Endodermal cell (in vitro differentiated cells): ENCODE results near the gene UBE2QL1. TPM values are rescaled to one million over a fixed set of nuclear protein-coding genes. Genes with fewer than 3 reads are reported as not detected.

Experiments
- DNase-seq: peaks from one replicate; pipeline ENCODE4 v3.0.0-alpha.2; 2017
- H3K27ac ChIP-seq: 2 replicates; pipeline ENCODE4 v1.5.1; 2013; ENCODE audit warnings: mild to moderate bottlenecking, low read depth, low read length, moderate library complexity
- H3K27me3 ChIP-seq: 2 replicates; pipeline ENCODE4 v1.6.1; 2013; ENCODE audit warnings: mild to moderate bottlenecking, low read length, moderate library complexity; ENCODE audit not compliant: insufficient read depth, control insufficient read depth, poor library complexity, severe bottlenecking
- H3K36me3 ChIP-seq: 2 replicates; pipeline ENCODE4 v1.7.0; 2013; ENCODE audit warnings: mild to moderate bottlenecking, low read length, moderate library complexity; ENCODE audit not compliant: control insufficient read depth, insufficient read depth
- H3K4me1 ChIP-seq: one replicate; pipeline ENCODE4 v1.7.0; 2013; ENCODE audit warnings: low read length; ENCODE audit not compliant: control insufficient read depth, insufficient read depth
- H3K4me3 ChIP-seq: 2 replicates; pipeline ENCODE4 v1.5.1; 2013; ENCODE audit warnings: mild to moderate bottlenecking, low read length, moderate library complexity
- H3K9ac ChIP-seq: 2 replicates; pipeline ENCODE4 v1.6.1; 2013; ENCODE audit warnings: mild to moderate bottlenecking, low read length, moderate library complexity; ENCODE audit not compliant: poor library complexity, severe bottlenecking; ENCODE audit errors: extremely low read depth
- H3K9me3 ChIP-seq: 2 replicates; pipeline ENCODE4 v1.6.1; 2013; ENCODE audit warnings: mild to moderate bottlenecking, low read length, moderate library complexity; ENCODE audit not compliant: control insufficient read depth
- H3K27ac Mint-ChIP-seq: 2 replicates; pipeline ENCODE4 v1.8.0; 2020; ENCODE audit warnings: mixed read lengths
- H3K27me3 Mint-ChIP-seq: 2 replicates; pipeline ENCODE4 v1.8.0; 2021; ENCODE audit warnings: mild to moderate bottlenecking, mixed read lengths; ENCODE audit not compliant: insufficient read depth
- H3K36me3 Mint-ChIP-seq: 2 replicates; pipeline ENCODE4 v1.8.0; 2020; ENCODE audit warnings: low read depth, mixed read lengths
- H3K4me1 Mint-ChIP-seq: 2 replicates; pipeline ENCODE4 v1.8.0; 2020; ENCODE audit warnings: mixed read lengths
- H3K4me3 Mint-ChIP-seq: 2 replicates; pipeline ENCODE4 v1.8.0; 2020; ENCODE audit warnings: mild to moderate bottlenecking, moderate library complexity, mixed read lengths
- H3K9me3 Mint-ChIP-seq: 2 replicates; pipeline ENCODE4 v1.8.0; 2020; ENCODE audit warnings: mild to moderate bottlenecking, mixed read lengths
- CTCF ChIP-seq: fragments of 200-600 bp; sonication (generic); conservative IDR thresholded peaks from 2 replicates; pipeline ENCODE4 v1.5.0; 2021; ENCODE audit warnings: antibody characterized with exemption, mild to moderate bottlenecking
- WGBS, 2 experiments: methylation state at CpG; one replicate each; pipeline versions ENCODE4 v1.1.5 to v1.1.7; 2013; ENCODE audit warnings: missing lambda C conversion rate in 2 of 2, mixed read lengths in 1 of 2; ENCODE audit not compliant: insufficient coverage in 1 of 2, insufficient read length in 1 of 2; 5-methylcytosine and 5-hydroxymethylcytosine counted together
- total RNA-seq, 2 donors: library from RNA; stranded (reverse); fragmentation: NEBNext Ultra II Directional in 1 of 2; extraction: Animal tissue kit (Norgen Biotek cat#: 25700) in 1 of 2; gene quantifications; 2 replicates in 1 of 2; 3 replicates in 1 of 2; pipeline ENCODE4 v1.2.1, GENCODE V29; 2021

The UBE2QL1 gene
- total RNA-seq, 2 donors from 2014 or later = 0.11 TPM; not detected in 1

- Mint-ChIP-seq H3K27ac (no peak overlapping the region), H3K27me3 (peaks cover 5% of the 10 kb centered on the region), H3K4me3 (no peak overlapping the region), H3K9me3 (no peaks in the 10 kb centered on the region), H3K4me1 (peaks cover 4% of the 10 kb centered on the region), H3K36me3 (no peaks in the 10 kb centered on the region)
- TF ChIP-seq CTCF = no peak
- Histone ChIP-seq H3K4me1 (no peaks in the 10 kb centered on the region), H3K9me3 (no peaks in the 10 kb centered on the region), H3K27ac (no peak overlapping the region), H3K4me3 (no peak overlapping the region), H3K9ac (no peak overlapping the region), H3K27me3 (peaks cover 5% of the 10 kb centered on the region), H3K36me3 (no peaks in the 10 kb centered on the region)
- 86 to 93% methylated on average over 2 to 4 of the region's 4 CpGs for WGBS, 2 experiments
- peak; percentile 10 for DNase-seq
Measured at GRCh38 chr5:6503342-6503741, 54.7 kb downstream of the UBE2QL1 start.

GRCh38 chr5:6504677-6505415, 56.2 kb downstream of the UBE2QL1 start:
- no peak for TF ChIP-seq CTCF
- H3K36me3 ChIP-seq = no peaks in the 10 kb centered on the region
- Mint-ChIP-seq H3K4me3 (no peak overlapping the region), H3K36me3 (no peaks in the 10 kb centered on the region), H3K27ac (no peak overlapping the region), H3K9me3 (no peaks in the 10 kb centered on the region), H3K27me3 (peaks cover 7% of the 10 kb centered on the region), H3K4me1 (peaks cover 4% of the 10 kb centered on the region)
- peak; percentile 24 for DNase-seq
- H3K9me3 ChIP-seq = no peaks in the 10 kb centered on the region
- WGBS, 2 experiments = 80 to 95% methylated on average over 4 to 8 of the region's 8 CpGs
- no peak overlapping the region for H3K9ac ChIP-seq
- no peak overlapping the region for H3K27ac ChIP-seq
- H3K4me3 ChIP-seq = no peak overlapping the region
- H3K4me1 ChIP-seq = no peaks in the 10 kb centered on the region
- peaks cover 5% of the 10 kb centered on the region for H3K27me3 ChIP-seq

- H3K36me3 ChIP-seq = no peaks in the 10 kb centered on the region
- TF ChIP-seq CTCF = no peak
- H3K9ac ChIP-seq = no peak overlapping the region
- peaks cover 7% of the 10 kb centered on the region for H3K27me3 Mint-ChIP-seq
- peak; percentile 9 for DNase-seq
- 67 to 74% methylated on average over 2 to 3 of the region's 3 CpGs for WGBS, 2 experiments
- peaks cover 5% of the 10 kb centered on the region for H3K27me3 ChIP-seq
- no peaks in the 10 kb centered on the region for H3K4me1 ChIP-seq
- H3K4me3 ChIP-seq = no peak overlapping the region
- H3K9me3 Mint-ChIP-seq = no peaks in the 10 kb centered on the region
- no peak overlapping the region for H3K4me3 Mint-ChIP-seq
- no peak overlapping the region for H3K27ac Mint-ChIP-seq
- H3K36me3 Mint-ChIP-seq = no peaks in the 10 kb centered on the region
- H3K27ac ChIP-seq = no peak overlapping the region
- H3K4me1 Mint-ChIP-seq = peaks cover 4% of the 10 kb centered on the region
- H3K9me3 ChIP-seq = no peaks in the 10 kb centered on the region
Measured at GRCh38 chr5:6505416-6505755, 56.7 kb downstream of the UBE2QL1 start.
